NB4 (cell line): ENCODE results near the gene ADSS2.

Source experiments
- MAX ChIP-seq: IDR thresholded peaks from 2 replicates; pipeline ENCODE4 v1.6.1; 2011; ENCODE audit warnings: low read depth, low read length
- MYC ChIP-seq: IDR thresholded peaks from 2 replicates; pipeline ENCODE4 v1.6.1; 2011; ENCODE audit warnings: low read depth, low read length
- POLR2A ChIP-seq: IDR thresholded peaks from 2 replicates; pipeline ENCODE4 v1.6.1; 2011; ENCODE audit warnings: mild to moderate bottlenecking; ENCODE audit not compliant: insufficient read length; ENCODE audit errors: extremely low read depth
- TF ChIP-seq, protein P1 (sequence below): IDR thresholded peaks from one replicate; pipeline ENCODE4 v1.5.1; 2012; ENCODE audit warnings: low read depth, low read length

- no peak for TF ChIP-seq POLR2A
- TF ChIP-seq, protein P1, sequence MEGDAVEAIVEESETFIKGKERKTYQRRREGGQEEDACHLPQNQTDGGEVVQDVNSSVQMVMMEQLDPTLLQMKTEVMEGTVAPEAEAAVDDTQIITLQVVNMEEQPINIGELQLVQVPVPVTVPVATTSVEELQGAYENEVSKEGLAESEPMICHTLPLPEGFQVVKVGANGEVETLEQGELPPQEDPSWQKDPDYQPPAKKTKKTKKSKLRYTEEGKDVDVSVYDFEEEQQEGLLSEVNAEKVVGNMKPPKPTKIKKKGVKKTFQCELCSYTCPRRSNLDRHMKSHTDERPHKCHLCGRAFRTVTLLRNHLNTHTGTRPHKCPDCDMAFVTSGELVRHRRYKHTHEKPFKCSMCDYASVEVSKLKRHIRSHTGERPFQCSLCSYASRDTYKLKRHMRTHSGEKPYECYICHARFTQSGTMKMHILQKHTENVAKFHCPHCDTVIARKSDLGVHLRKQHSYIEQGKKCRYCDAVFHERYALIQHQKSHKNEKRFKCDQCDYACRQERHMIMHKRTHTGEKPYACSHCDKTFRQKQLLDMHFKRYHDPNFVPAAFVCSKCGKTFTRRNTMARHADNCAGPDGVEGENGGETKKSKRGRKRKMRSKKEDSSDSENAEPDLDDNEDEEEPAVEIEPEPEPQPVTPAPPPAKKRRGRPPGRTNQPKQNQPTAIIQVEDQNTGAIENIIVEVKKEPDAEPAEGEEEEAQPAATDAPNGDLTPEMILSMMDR = no peak
- TF ChIP-seq MAX = no peak
- TF ChIP-seq MYC = no peak
These were observed 29.5 kb downstream of the ADSS2 start for GRCh38 chr1:244422174-244422573.
